HFFc6 (cell line): ENCODE data around the gene C4orf51. TPM values are rescaled to one million over a fixed set of nuclear protein-coding genes. Genes with fewer than 3 reads are reported as not detected.
"Not testable (repeated sequence)": the region's sequence is repeated elsewhere in the genome, so short reads cannot be mapped to it uniquely, and the experiment has no call there.

Experiments
- DNase-seq: peaks from one replicate; pipeline ENCODE4 v3.0.0-alpha.2; 2018
- H3K27ac Mint-ChIP-seq: 2 replicates; pipeline ENCODE4 v1.8.0; 2020; ENCODE audit warnings: mild to moderate bottlenecking, mixed read lengths
- H3K27me3 Mint-ChIP-seq: 2 replicates; pipeline ENCODE4 v1.8.0; 2021; ENCODE audit warnings: mild to moderate bottlenecking, moderate library complexity, mixed read lengths; ENCODE audit not compliant: insufficient read depth
- H3K36me3 Mint-ChIP-seq: 2 replicates; pipeline ENCODE4 v1.8.0; 2021; ENCODE audit warnings: low read depth, mixed read lengths
- H3K4me1 Mint-ChIP-seq: 2 replicates; pipeline ENCODE4 v1.8.0; 2020; ENCODE audit warnings: low read depth, mixed read lengths
- H3K4me3 Mint-ChIP-seq: 2 replicates; pipeline ENCODE4 v1.8.0; 2020; ENCODE audit warnings: mild to moderate bottlenecking, moderate library complexity, mixed read lengths
- H3K9me3 Mint-ChIP-seq: 2 replicates; pipeline ENCODE4 v1.8.0; 2020; ENCODE audit warnings: mild to moderate bottlenecking, mixed read lengths
- total RNA-seq, 6 experiments: library from RNA; stranded (reverse); fragmentation: NEBNext Ultra II Directional; extraction: Animal tissue kit (Norgen Biotek cat#: 25700); gene quantifications; 2 replicates in 1 of 6; 3 replicates in 5 of 6; pipeline ENCODE4 v1.2.3, GENCODE V29; 2021
- TF ChIP-seq, protein P1 (sequence below): fragments of 200-600 bp; sonication (generic); IDR thresholded peaks from 2 replicates; pipeline ENCODE4 v1.5.0; 2021; ENCODE audit warnings: antibody characterized with exemption, mild to moderate bottlenecking

C4orf51 gene
- total RNA-seq, 6 experiments from 2014 or later, result not detected

DNA sequence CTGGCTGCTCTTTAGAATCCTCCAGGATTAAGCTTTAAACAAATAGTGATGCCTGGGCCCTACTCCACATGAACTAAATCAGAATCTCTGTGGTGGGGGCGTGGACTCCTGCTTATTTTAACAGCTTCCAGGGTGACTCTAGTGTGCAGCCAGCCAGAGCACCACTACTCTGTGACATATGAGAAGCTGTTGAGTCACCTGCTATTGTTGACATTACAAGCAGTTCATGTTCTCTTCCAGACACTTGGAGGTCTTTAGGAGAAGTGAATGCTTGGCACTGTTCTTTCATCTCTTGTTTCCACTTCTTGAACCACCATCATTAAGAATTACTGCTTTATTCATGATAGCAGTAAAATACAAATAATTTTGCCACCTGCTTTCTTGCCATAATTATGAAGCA is 426 bp upstream of the C4orf51 start:
- DNase-seq, result peak; percentile 89
- Mint-ChIP-seq H3K9me3 (no peaks in the 10 kb centered on the region), H3K4me3 (peak overlapping the region; percentile 70), H3K27me3 (peaks cover 2% of the 10 kb centered on the region), H3K4me1 (peaks cover 36% of the 10 kb centered on the region), H3K36me3 (peaks cover 9% of the 10 kb centered on the region), H3K27ac (peak overlapping the region; percentile 88)
- TF ChIP-seq, protein P1, sequence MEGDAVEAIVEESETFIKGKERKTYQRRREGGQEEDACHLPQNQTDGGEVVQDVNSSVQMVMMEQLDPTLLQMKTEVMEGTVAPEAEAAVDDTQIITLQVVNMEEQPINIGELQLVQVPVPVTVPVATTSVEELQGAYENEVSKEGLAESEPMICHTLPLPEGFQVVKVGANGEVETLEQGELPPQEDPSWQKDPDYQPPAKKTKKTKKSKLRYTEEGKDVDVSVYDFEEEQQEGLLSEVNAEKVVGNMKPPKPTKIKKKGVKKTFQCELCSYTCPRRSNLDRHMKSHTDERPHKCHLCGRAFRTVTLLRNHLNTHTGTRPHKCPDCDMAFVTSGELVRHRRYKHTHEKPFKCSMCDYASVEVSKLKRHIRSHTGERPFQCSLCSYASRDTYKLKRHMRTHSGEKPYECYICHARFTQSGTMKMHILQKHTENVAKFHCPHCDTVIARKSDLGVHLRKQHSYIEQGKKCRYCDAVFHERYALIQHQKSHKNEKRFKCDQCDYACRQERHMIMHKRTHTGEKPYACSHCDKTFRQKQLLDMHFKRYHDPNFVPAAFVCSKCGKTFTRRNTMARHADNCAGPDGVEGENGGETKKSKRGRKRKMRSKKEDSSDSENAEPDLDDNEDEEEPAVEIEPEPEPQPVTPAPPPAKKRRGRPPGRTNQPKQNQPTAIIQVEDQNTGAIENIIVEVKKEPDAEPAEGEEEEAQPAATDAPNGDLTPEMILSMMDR, result no peak

DNA sequence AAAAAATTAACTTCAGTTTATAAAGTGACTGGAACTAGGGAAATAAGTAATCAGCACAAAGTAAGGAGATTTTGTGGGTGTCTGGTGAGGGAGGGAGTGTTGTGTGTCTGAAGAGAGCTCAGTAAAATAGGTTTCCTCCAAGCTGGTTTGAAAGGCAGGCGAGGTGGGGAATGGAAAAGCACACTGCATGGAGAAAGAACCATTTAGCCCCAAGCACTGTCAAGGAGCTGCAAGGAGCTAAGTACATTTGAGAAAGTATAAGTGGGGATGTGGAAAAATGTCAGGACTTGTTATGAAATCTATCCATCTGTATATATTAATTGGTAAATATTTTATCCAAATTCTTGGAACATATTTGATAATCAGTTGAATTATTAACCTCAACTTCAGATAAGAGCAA is 956 bp downstream of the C4orf51 start:
- H3K4me1 Mint-ChIP-seq, result peaks cover 36% of the 10 kb centered on the region
- H3K27me3 Mint-ChIP-seq, result peaks cover 2% of the 10 kb centered on the region
- H3K36me3 Mint-ChIP-seq, result peaks cover 9% of the 10 kb centered on the region
- no peak for DNase-seq
- peak overlapping the region; percentile 70; the same call in 1 of the 2 replicates for H3K4me3 Mint-ChIP-seq
- no peaks in the 10 kb centered on the region for H3K9me3 Mint-ChIP-seq
- H3K27ac Mint-ChIP-seq, result peak overlapping the region; percentile 64
- TF ChIP-seq, protein P1, result no peak

DNA sequence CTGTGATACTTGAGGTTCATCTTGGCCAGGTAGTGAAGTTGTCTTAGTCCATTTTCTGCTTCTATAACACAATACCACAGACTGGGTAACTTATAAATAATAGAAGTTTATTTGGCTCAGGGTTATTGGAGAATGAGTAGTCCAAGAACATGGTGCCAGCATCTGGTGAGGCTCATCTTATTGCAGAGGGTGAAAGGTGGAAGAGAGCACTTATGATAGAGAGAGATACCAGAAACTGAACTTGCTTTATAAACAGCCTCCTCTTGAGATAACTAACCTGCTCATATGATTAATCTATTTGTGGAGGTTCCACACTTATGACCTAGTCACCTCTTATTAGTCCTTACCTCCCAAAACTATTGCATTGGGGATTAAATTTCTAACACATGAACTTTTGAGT is 1.6 kb downstream of the C4orf51 start:
- Mint-ChIP-seq H3K36me3 (peaks cover 9% of the 10 kb centered on the region), H3K9me3 (no peaks in the 10 kb centered on the region), H3K27me3 (peaks cover 2% of the 10 kb centered on the region), H3K4me1 (peaks cover 36% of the 10 kb centered on the region), H3K4me3 (no peak overlapping the region), H3K27ac (0 out of 2 replicates have a peak overlapping the region, but pooled peaks have one; percentile 27)
- DNase-seq, result no peak
- TF ChIP-seq, protein P1, result no peak

DNA sequence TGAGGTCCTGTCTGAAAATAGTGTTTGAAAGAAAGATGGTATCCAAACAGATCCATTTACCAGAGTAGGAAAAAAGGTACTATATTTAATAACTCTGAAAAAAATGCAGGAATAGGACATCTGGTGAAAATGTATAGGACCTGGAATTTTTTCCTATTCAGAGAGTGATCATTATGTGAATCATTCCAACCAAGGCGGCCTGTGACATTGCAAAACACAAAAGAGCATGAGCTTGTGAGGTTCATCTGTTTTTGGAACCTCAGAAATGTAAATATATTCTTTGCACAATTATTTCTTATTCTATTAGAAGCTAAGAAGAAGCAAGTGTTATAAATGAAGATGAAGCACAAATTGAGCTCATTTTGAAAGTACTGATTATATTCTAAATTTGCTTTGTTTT is 2.0 kb downstream of the C4orf51 start:
- 0 out of 2 replicates have a peak overlapping the region, but pooled peaks have one; percentile 27 for H3K27ac Mint-ChIP-seq
- no peak overlapping the region for H3K4me3 Mint-ChIP-seq
- TF ChIP-seq, protein P1, result no peak
- H3K4me1 Mint-ChIP-seq, result peaks cover 36% of the 10 kb centered on the region
- H3K36me3 Mint-ChIP-seq, result peaks cover 9% of the 10 kb centered on the region
- no peaks in the 10 kb centered on the region for H3K9me3 Mint-ChIP-seq
- peaks cover 2% of the 10 kb centered on the region for H3K27me3 Mint-ChIP-seq
- peak; percentile 8 for DNase-seq

DNA sequence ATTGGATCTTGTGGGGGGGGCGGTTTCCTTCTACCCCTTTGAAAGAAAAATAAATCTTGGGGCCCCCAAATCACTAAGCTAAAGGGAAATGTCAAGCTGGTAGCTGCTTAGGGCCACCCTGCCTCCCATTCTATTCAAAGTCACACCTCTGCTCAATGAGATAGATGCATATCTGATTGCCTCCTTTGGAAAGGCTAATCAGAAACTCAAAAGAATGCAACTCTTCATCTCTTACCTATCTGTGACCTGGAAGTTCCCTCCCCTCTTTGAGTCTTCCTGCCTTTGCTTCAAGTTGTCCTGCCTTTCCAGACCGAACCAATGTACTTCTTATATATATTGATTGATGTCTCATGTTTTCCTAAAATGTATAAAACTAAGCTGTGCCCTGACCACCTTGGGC is 7.0 kb downstream of the C4orf51 start:
- peaks cover 2% of the 10 kb centered on the region; the same call in 1 of the 2 replicates for H3K27me3 Mint-ChIP-seq
- TF ChIP-seq, protein P1, result no peak
- H3K27ac Mint-ChIP-seq, result no peak overlapping the region

DNA sequence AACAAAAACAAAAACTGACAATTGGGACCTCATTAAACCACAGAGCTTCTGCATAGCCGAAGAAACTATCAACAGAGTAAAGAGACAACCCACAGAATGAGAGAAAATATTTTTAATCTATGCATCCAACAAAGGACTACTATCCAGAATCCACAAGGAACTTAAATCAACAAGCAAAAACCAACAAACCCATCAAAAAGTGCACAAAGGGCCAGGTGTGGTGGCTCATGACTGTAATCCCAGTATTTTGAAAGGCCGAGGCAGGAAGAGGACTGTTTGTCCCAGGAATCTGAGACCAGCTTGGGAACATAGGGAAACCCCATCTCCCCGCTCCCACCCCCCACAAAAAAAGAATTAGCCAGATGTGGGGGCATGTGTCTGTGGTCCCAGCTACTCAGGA is 10.7 kb downstream of the C4orf51 start:
- H3K9me3 Mint-ChIP-seq, result no peaks in the 10 kb centered on the region
- H3K4me3 Mint-ChIP-seq, result no peak overlapping the region
- TF ChIP-seq, protein P1, result no peak
- no peak for DNase-seq
- H3K27me3 Mint-ChIP-seq, result no peaks in the 10 kb centered on the region
- no peak overlapping the region for H3K27ac Mint-ChIP-seq
- H3K4me1 Mint-ChIP-seq, result peaks cover 11% of the 10 kb centered on the region
- H3K36me3 Mint-ChIP-seq, result no peaks in the 10 kb centered on the region

More for the DNA sequence above, 7.0 kb downstream of the C4orf51 start:
- H3K4me3 Mint-ChIP-seq, result no peak overlapping the region
- H3K4me1 Mint-ChIP-seq, result peaks cover 5% of the 10 kb centered on the region
- DNase-seq, result no peak
- no peaks in the 10 kb centered on the region for H3K9me3 Mint-ChIP-seq
- H3K36me3 Mint-ChIP-seq, result no peaks in the 10 kb centered on the region

DNA sequence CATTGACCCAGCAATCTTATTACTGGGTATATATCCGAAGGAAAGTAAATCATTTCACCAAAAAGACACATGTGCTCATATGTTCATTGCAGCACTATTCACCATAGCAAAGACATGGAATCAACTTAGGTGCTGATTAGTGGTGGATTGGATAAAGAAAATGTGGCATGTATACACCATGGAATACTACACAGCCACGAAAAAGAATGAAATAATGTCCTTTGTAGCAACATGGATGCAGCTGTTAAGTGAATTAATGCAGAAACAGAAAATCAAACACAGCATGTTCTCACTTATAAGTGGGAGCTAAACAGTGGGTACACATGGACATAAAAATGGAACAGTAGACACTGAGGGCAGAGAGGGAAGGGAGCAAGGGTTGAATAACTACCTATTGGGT is 11.5 kb downstream of the C4orf51 start:
- H3K27ac Mint-ChIP-seq, H3K4me3 Mint-ChIP-seq, H3K27me3 Mint-ChIP-seq, H3K36me3 Mint-ChIP-seq, H3K9me3 Mint-ChIP-seq, DNase-seq: not testable (repeated sequence)
- H3K4me1 Mint-ChIP-seq, result peaks cover 11% of the 10 kb centered on the region
